RPMI8226 (cell line): ENCODE measurements around the gene LPIN3.

Source experiments
- DNase-seq: peaks from one replicate; pipeline ENCODE4 v3.0.0-alpha.2; 2015

Gene LPIN3

GRCh38 chr20:41369673-41370072, 29.1 kb downstream of the LPIN3 start:
- DNase-seq: peak; percentile 67

- DNase-seq: peak; percentile 51
Observed at GRCh38 chr20:41370176-41370575, 29.6 kb downstream of the LPIN3 start.

GRCh38 chr20:41371371-41371770, 30.8 kb downstream of the LPIN3 start:
- DNase-seq: no peak

- no peak for DNase-seq
Observed at GRCh38 chr20:41373251-41373783, 32.7 kb downstream of the LPIN3 start.

GRCh38 chr20:41373931-41374920, 33.6 kb downstream of the LPIN3 start:
- DNase-seq: no peak

GRCh38 chr20:41375846-41376245, 35.2 kb downstream of the LPIN3 start:
- DNase-seq: no peak

- DNase-seq: no peak
Observed at GRCh38 chr20:41376349-41376748, 35.7 kb downstream of the LPIN3 start.

GRCh38 chr20:41377275-41377674, 36.7 kb downstream of the LPIN3 start:
- DNase-seq: no peak

GRCh38 chr20:41379551-41379950, 38.9 kb downstream of the LPIN3 start:
- DNase-seq: no peak

- DNase-seq: no peak
Observed at GRCh38 chr20:41380551-41381193, 40.1 kb downstream of the LPIN3 start.

- no peak for DNase-seq
Observed at GRCh38 chr20:41382791-41383305, 42.2 kb downstream of the LPIN3 start.

- no peak for DNase-seq
Observed at GRCh38 chr20:41386502-41387427, 46.1 kb downstream of the LPIN3 start.

- DNase-seq: no peak
Observed at GRCh38 chr20:41387444-41387851, 46.8 kb downstream of the LPIN3 start.

GRCh38 chr20:41390889-41391288, 50.3 kb downstream of the LPIN3 start:
- DNase-seq: no peak

- DNase-seq: no peak
Observed at GRCh38 chr20:41391587-41392001, 51.0 kb downstream of the LPIN3 start.

- DNase-seq: no peak
Observed at GRCh38 chr20:41392295-41392694, 51.7 kb downstream of the LPIN3 start.

- no peak for DNase-seq
Observed at GRCh38 chr20:41392871-41393704, 52.5 kb downstream of the LPIN3 start.

GRCh38 chr20:41393705-41394066, 53.1 kb downstream of the LPIN3 start:
- DNase-seq: no peak

- no peak for DNase-seq
Observed at GRCh38 chr20:41394081-41394480, 53.5 kb downstream of the LPIN3 start.

- DNase-seq: no peak
Observed at GRCh38 chr20:41394931-41395666, 54.5 kb downstream of the LPIN3 start.
